ENCODE data around the gene SOST.

SOST gene

GRCh38 chr17:43718544-43718943 is 40.0 kb downstream of the SOST start:
- DNase-seq (ENCODE audit: low read depth) = no peak
- peaks cover 21% of the 10 kb centered on the region for H3K4me1 ChIP-seq (ENCODE audit: control insufficient read depth, insufficient read depth, low read length)
- no peaks in the 10 kb centered on the region for H3K36me3 ChIP-seq (ENCODE audit: control insufficient read depth, insufficient read depth, low read length, severe bottlenecking)
- no peak overlapping the region for H3K9ac ChIP-seq (ENCODE audit: low read length)
- no peak overlapping the region for H3K4me3 ChIP-seq (ENCODE audit: low read length)
- peaks cover 2% of the 10 kb centered on the region for H3K27me3 ChIP-seq (replicated peaks; ENCODE audit: control insufficient read depth, insufficient read depth, low read length)
- H3K9me3 ChIP-seq (ENCODE audit: control insufficient read depth, low read length) = no peaks in the 10 kb centered on the region

DNA sequence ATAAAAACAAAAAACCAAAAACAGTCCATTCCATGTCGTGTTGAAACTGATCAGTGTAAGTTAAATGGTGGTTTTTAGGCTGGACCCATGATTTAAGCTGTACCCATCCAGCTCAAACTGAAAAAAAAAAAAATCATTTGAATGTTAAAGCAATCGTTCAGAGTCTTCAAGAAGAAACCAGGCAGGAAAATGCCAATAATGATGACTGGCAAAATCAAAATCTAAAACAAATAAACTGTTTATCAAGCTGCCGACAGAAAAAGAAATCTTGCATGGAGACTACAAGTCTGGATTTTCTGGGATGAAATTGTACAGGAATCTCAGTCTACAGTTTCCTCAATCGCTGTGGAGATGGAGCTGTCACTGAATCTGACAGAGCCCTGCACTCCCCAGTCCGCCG is 40.7 kb downstream of the SOST start:
- Histone ChIP-seq H3K36me3 (ENCODE audit: control insufficient read depth, insufficient read depth, low read length, severe bottlenecking) (no peaks in the 10 kb centered on the region), H3K4me3 (ENCODE audit: low read length) (no peak overlapping the region), H3K9me3 (ENCODE audit: control insufficient read depth, low read length) (no peaks in the 10 kb centered on the region), H3K4me1 (ENCODE audit: control insufficient read depth, insufficient read depth, low read length) (peaks cover 27% of the 10 kb centered on the region), H3K9ac (ENCODE audit: low read length) (no peak overlapping the region), H3K27me3 (replicated peaks; ENCODE audit: control insufficient read depth, insufficient read depth, low read length) (peaks cover 2% of the 10 kb centered on the region)
- no peak for DNase-seq (ENCODE audit: low read depth)

DNA sequence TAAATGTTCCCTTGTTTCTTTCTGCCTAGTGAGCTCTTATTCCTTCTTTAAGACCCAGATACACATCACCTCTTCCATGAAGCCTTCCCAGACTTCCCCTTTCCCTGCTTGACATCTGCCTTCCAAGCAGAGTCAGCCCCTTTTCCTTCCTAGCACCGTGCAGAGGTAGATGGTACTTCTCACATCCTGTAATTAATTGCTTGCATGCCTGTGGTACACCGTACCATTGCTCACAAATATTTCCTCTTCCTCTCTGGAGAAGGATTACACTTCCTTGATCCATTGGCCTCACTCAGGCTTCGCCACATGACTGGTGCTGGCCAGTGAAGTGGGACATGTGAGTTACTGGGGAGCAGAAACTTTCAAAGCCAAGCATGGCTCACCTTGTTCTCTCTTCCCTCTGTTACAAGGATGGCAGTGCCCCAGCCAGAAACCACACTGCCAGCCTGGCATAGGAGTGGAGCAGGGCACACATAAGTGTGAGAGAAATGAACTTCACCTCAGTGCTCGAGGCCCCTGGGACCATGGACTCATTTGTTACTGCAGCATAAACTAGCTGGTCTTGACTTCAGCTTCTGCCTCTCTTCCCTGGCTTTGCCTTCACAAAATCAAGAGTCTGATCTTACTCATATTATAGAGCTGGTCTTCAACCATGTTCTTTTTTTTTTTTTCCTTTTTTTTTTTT is 44.0 kb downstream of the SOST start:
- H3K9ac ChIP-seq (ENCODE audit: low read length) = no peak overlapping the region

DNA sequence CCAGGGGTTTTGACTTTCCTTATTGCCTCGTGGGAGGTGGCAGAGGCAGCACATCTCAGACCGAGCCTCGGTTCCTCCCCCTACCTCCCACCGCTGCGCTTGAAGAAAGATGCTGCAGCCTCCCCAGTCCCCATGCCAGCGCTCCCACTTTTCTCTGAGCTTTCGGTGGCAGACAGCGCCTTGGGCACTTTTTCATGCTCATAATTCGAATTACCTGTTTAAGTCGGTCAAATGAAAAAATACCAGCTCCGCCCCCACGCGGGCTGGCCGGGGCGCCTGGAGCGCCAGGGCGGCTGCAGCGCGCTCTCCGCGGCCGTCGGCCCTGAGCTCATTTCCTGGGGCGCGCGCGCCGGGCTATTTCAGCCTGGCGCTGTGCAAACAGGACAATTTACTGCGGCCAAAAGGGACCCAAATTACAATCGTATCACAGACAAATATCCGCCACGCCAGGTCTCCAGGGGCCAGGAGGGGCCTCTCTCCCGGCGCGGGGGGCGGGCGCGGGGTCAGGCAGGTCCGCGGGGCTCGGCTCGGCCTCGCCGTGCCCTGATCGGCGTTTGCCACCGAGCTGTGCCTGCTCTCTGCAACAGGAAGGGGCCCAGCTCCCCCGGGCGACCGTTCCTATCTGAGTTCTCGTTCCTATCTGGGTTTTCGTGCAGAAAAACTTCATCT is 45.0 kb downstream of the SOST start:
- no peaks in the 10 kb centered on the region for H3K36me3 ChIP-seq (ENCODE audit: control insufficient read depth, insufficient read depth, low read length, severe bottlenecking)
- peak; percentile 58 for DNase-seq (ENCODE audit: low read depth)
- H3K9ac ChIP-seq (ENCODE audit: low read length) = peak overlapping the region; percentile 39
- H3K27me3 ChIP-seq (replicated peaks; ENCODE audit: control insufficient read depth, insufficient read depth, low read length) = peaks cover 17% of the 10 kb centered on the region
- peaks cover 7% of the 10 kb centered on the region for H3K4me1 ChIP-seq (ENCODE audit: control insufficient read depth, insufficient read depth, low read length)
- H3K4me3 ChIP-seq (ENCODE audit: low read length) = peak overlapping the region; percentile 74
- H3K9me3 ChIP-seq (ENCODE audit: control insufficient read depth, low read length) = peaks cover 7% of the 10 kb centered on the region

More for the DNA sequence above, 44.0 kb downstream of the SOST start:
- Histone ChIP-seq H3K4me3 (ENCODE audit: low read length) (no peak overlapping the region), H3K4me1 (ENCODE audit: control insufficient read depth, insufficient read depth, low read length) (peaks cover 11% of the 10 kb centered on the region), H3K36me3 (ENCODE audit: control insufficient read depth, insufficient read depth, low read length, severe bottlenecking) (no peaks in the 10 kb centered on the region), H3K27me3 (replicated peaks; ENCODE audit: control insufficient read depth, insufficient read depth, low read length) (peaks cover 17% of the 10 kb centered on the region), H3K9me3 (ENCODE audit: control insufficient read depth, low read length) (peaks cover 7% of the 10 kb centered on the region)
- no peak for DNase-seq (ENCODE audit: low read depth)

DNA sequence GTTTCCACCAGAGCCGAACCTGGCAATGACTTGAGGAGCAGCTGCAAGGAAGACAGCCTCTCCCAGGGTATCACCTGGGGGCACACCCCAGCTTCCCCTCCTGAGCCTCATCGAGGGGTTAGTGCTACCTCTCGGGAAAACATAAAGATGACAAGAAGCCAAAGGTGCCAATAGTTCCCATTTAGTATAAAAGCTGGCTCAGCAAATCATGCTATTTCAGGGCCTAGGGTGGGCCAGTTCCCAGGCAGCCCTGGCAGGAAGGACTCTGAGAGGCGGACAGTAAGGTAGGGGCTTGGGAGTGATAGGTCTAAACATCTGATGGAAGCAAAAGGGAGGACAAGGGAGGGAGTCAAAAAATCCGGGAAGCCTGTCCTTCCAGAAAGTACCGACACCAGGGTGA is 46.2 kb downstream of the SOST start:
- Histone ChIP-seq H3K9ac (ENCODE audit: low read length) (no peak overlapping the region), H3K36me3 (ENCODE audit: control insufficient read depth, insufficient read depth, low read length, severe bottlenecking) (no peaks in the 10 kb centered on the region), H3K9me3 (ENCODE audit: control insufficient read depth, low read length) (peaks cover 7% of the 10 kb centered on the region), H3K4me1 (ENCODE audit: control insufficient read depth, insufficient read depth, low read length) (peaks cover 7% of the 10 kb centered on the region), H3K27me3 (replicated peaks; ENCODE audit: control insufficient read depth, insufficient read depth, low read length) (peaks cover 16% of the 10 kb centered on the region), H3K4me3 (ENCODE audit: low read length) (no peak overlapping the region)
- no peak for DNase-seq (ENCODE audit: low read depth)

GRCh38 chr17:43710101-43710500 is 48.5 kb downstream of the SOST start:
- Histone ChIP-seq H3K9ac (ENCODE audit: low read length) (no peak overlapping the region), H3K4me3 (ENCODE audit: low read length) (no peak overlapping the region), H3K9me3 (ENCODE audit: control insufficient read depth, low read length) (peaks cover 7% of the 10 kb centered on the region), H3K27me3 (replicated peaks; ENCODE audit: control insufficient read depth, insufficient read depth, low read length) (peaks cover 39% of the 10 kb centered on the region), H3K36me3 (ENCODE audit: control insufficient read depth, insufficient read depth, low read length, severe bottlenecking) (no peaks in the 10 kb centered on the region), H3K4me1 (ENCODE audit: control insufficient read depth, insufficient read depth, low read length) (peaks cover 7% of the 10 kb centered on the region)
- DNase-seq (ENCODE audit: low read depth) = no peak

- H3K9me3 ChIP-seq (ENCODE audit: control insufficient read depth, low read length) = peaks cover 7% of the 10 kb centered on the region
- no peak overlapping the region for H3K4me3 ChIP-seq (ENCODE audit: low read length)
- peaks cover 7% of the 10 kb centered on the region for H3K4me1 ChIP-seq (ENCODE audit: control insufficient read depth, insufficient read depth, low read length)
- H3K36me3 ChIP-seq (ENCODE audit: control insufficient read depth, insufficient read depth, low read length, severe bottlenecking) = no peaks in the 10 kb centered on the region
- H3K27me3 ChIP-seq (replicated peaks; ENCODE audit: control insufficient read depth, insufficient read depth, low read length) = peaks cover 45% of the 10 kb centered on the region
- no peak overlapping the region for H3K9ac ChIP-seq (ENCODE audit: low read length)
- DNase-seq (ENCODE audit: low read depth) = no peak
Observed at GRCh38 chr17:43709210-43709609, 49.4 kb downstream of the SOST start.

GRCh38 chr17:43707184-43707583 is 51.4 kb downstream of the SOST start:
- Histone ChIP-seq H3K36me3 (ENCODE audit: control insufficient read depth, insufficient read depth, low read length, severe bottlenecking) (no peaks in the 10 kb centered on the region), H3K9me3 (ENCODE audit: control insufficient read depth, low read length) (peaks cover 7% of the 10 kb centered on the region), H3K4me3 (ENCODE audit: low read length) (no peak overlapping the region), H3K9ac (ENCODE audit: low read length) (no peak overlapping the region), H3K27me3 (replicated peaks; ENCODE audit: control insufficient read depth, insufficient read depth, low read length) (peaks cover 41% of the 10 kb centered on the region), H3K4me1 (ENCODE audit: control insufficient read depth, insufficient read depth, low read length) (no peaks in the 10 kb centered on the region)
- no peak for DNase-seq (ENCODE audit: low read depth)

- H3K4me3 ChIP-seq (ENCODE audit: low read length) = no peak overlapping the region
- H3K9ac ChIP-seq (ENCODE audit: low read length) = no peak overlapping the region
- no peaks in the 10 kb centered on the region for H3K36me3 ChIP-seq (ENCODE audit: control insufficient read depth, insufficient read depth, low read length, severe bottlenecking)
- no peak for DNase-seq (ENCODE audit: low read depth)
- H3K9me3 ChIP-seq (ENCODE audit: control insufficient read depth, low read length) = peaks cover 7% of the 10 kb centered on the region
- no peaks in the 10 kb centered on the region for H3K4me1 ChIP-seq (ENCODE audit: control insufficient read depth, insufficient read depth, low read length)
- peaks cover 37% of the 10 kb centered on the region for H3K27me3 ChIP-seq (replicated peaks; ENCODE audit: control insufficient read depth, insufficient read depth, low read length)
Observed at GRCh38 chr17:43706235-43706634, 52.4 kb downstream of the SOST start.

All from adipocyte (in vitro differentiated cells).